Panc1 (cell line): ENCODE measurements around the gene IFIT3.

ENCODE experiments used
- CTCF ChIP-seq: fragments of 450-650 bp; IDR thresholded peaks from 2 replicates; pipeline ENCODE4 v1.5.1; 2017; ENCODE audit warnings: mild to moderate bottlenecking
- POLR2AphosphoS5 ChIP-seq: IDR thresholded peaks from 2 replicates; pipeline ENCODE4 v1.6.1; 2012; ENCODE audit warnings: mild to moderate bottlenecking, low read depth, low read length, moderate library complexity
- SIN3A ChIP-seq: IDR thresholded peaks from 2 replicates; pipeline ENCODE4 v1.6.1; 2012; ENCODE audit warnings: low read depth, mild to moderate bottlenecking, low read length, moderate library complexity, borderline replicate concordance; ENCODE audit not compliant: insufficient read depth

DNA sequence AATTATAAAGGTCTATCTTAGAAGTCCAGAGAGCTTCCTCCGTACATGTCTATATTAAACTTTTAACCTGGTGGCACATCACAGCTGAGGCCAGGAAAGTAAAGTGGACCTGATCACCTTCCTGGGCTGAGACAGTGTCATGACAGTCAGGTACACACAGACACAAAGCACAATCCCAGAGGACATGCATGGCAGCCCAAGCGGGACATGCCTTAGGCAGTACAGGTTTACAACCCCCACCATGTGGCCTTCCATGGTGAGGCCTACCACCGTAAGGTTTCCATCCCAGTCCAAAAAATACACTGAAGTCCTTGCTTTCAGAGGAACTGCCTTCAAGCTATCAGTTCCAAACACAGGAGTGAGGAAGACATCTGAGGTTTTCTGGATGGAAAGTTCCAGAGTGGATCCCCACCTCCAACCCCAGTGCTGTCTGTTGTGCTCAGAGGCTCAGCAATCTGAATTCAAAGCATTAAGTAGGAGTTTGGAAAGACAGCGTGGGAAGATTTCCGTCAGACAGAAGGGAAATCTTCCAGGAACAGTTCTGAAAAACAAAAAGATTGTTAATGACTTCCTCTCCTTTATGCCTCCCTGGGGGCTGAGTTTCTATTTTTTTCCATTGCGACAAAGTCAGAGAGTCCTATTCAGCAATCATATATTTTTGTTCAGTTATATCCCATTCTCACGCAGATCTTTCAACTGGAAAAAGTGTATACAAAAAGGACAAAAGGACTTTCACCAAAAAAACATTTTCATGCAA is 20.1 kb downstream of the IFIT3 start:
- TF ChIP-seq CTCF = no peak
- TF ChIP-seq POLR2AphosphoS5 = no peak
- TF ChIP-seq SIN3A = no peak
